Measurements from ENCODE around the gene DSEL. TPM values are rescaled to one million over a fixed set of nuclear protein-coding genes. Genes with fewer than 3 reads are reported as not detected.

The DSEL gene
- total RNA-seq, 1 experiment from 2014 or later: 0.05 TPM

- intact Hi-C loops (cut with micrococcal nuclease): no loop called here
- no peak overlapping the region for H3K4me3 ChIP-seq (replicated peaks in 1 of 2; ENCODE audit: low read depth in 1 of 2, low read length in 2 of 2)
- ATAC-seq (no peak), DNase-seq (ENCODE audit: low read depth, low spot score) (no peak)
- BruUV-seq (replicated peaks): no TSS peak
- POLR2A ChIA-PET: no interaction called here
- TF ChIP-seq EGR1 (IDR thresholded peaks at IDR 0.05; ENCODE audit: low read depth): no peak
- TF ChIP-seq REST (IDR thresholded peaks at IDR 0.05; ENCODE audit: low read depth): no peak
- no peak for TF ChIP-seq EZH2phosphoT487 (IDR thresholded peaks at IDR 0.05; ENCODE audit: borderline replicate concordance)
- TF ChIP-seq EZH2 (IDR thresholded peaks at IDR 0.05): no peak
- TF ChIP-seq SRF (IDR thresholded peaks at IDR 0.05; ENCODE audit: low read depth): no peak
- no peak for TF ChIP-seq SP1 (IDR thresholded peaks at IDR 0.05; ENCODE audit: low read depth)
- no peak for TF ChIP-seq ZNF274 (IDR thresholded peaks at IDR 0.05; ENCODE audit: low read depth, low read length)
- no peak for TF ChIP-seq CBX3 (IDR thresholded peaks at IDR 0.05; ENCODE audit: low read depth)
- no peak for TF ChIP-seq CEBPB (IDR thresholded peaks at IDR 0.05; ENCODE audit: low read depth)
- no peak for TF ChIP-seq ELF1 (IDR thresholded peaks at IDR 0.05; ENCODE audit: borderline replicate concordance, low read depth)
- no peak for TF ChIP-seq POLR2AphosphoS5 (IDR thresholded peaks at IDR 0.05; ENCODE audit: low read depth, low read length)
- TF ChIP-seq SIN3A (IDR thresholded peaks at IDR 0.05; ENCODE audit: low read depth): no peak
- no peak for TF ChIP-seq CTCF (IDR thresholded peaks at IDR 0.05 in 2 of 3, conservative IDR thresholded peaks at IDR 0.05 in 1 of 3; ENCODE audit: borderline replicate concordance in 1 of 3, insufficient read depth in 1 of 3, low read depth in 2 of 3, low read length in 2 of 3)
- TF ChIP-seq YY1 (IDR thresholded peaks at IDR 0.05; ENCODE audit: extremely low read depth, insufficient replicate concordance, low read depth, low read length): no peak
- TF ChIP-seq FOSL1 (IDR thresholded peaks at IDR 0.05; ENCODE audit: low read depth): no peak
- no peak overlapping the region for H3K27ac ChIP-seq (ENCODE audit: low read depth, low read length)
- H3K4me2 ChIP-seq (ENCODE audit: low read length): no peak overlapping the region
- no peaks in the 10 kb centered on the region for H3K4me1 ChIP-seq (ENCODE audit: control insufficient read depth in 1 of 2, insufficient read depth in 2 of 2, low read length in 2 of 2)
- peaks cover 8 to 20% of the 10 kb centered on the region in 2 experiments; a peak in 2 of 4 replicates for H3K9me3 ChIP-seq (ENCODE audit: control insufficient read depth in 1 of 2, insufficient read depth in 1 of 2, low read depth in 1 of 2, low read length in 2 of 2)
- no peaks in the 10 kb centered on the region for H3K9me2 ChIP-seq (ENCODE audit: insufficient read depth)
- H3K9ac ChIP-seq (ENCODE audit: low read length): no peak overlapping the region
- RAD21 ChIA-PET (ENCODE audit: low non-redundant PET in 1 of 2, low total read pairs in 2 of 2, uncharacterized antibody in 2 of 2, unreplicated experiment in 2 of 2): no interaction called here
- H3K36me3 ChIP-seq (ENCODE audit: control insufficient read depth in 1 of 2, insufficient read depth in 2 of 2, low read length in 2 of 2): no peaks in the 10 kb centered on the region
- H4K20me1 ChIP-seq (ENCODE audit: insufficient read depth): no peaks in the 10 kb centered on the region
- H3K27me3 ChIP-seq (ENCODE audit: insufficient read depth, low read length): no peaks in the 10 kb centered on the region
- H2AFZ ChIP-seq (ENCODE audit: low read depth, low read length, poor library complexity, severe bottlenecking): no peak overlapping the region
- CTCF ChIA-PET: no interaction called here
- no peaks in the 10 kb centered on the region for H3K79me2 ChIP-seq (ENCODE audit: insufficient read depth, low read length)
Measured at GRCh38 chr18:67504739-67505138, 11.8 kb downstream of the DSEL start.
